AML-193 (cell line): ENCODE results near the gene STX8.
"Not testable (repeated sequence)": the region's sequence is repeated elsewhere in the genome, so short reads cannot be mapped to it uniquely, and the experiment has no call there.

ENCODE experiments used
- DNase-seq, 2 experiments: peaks; one replicate each; lab custom pipeline; 2025; lab: John Stamatoyannopoulos, UW

STX8 gene

GRCh38 chr17:9575381-9576101, at the start of gene STX8:
Gene STX8 (minus strand): TSS chr17:9575820. CDS start chr17:9575808, 12 bp downstream.
- DNase-seq = peak; percentile 55 to 56

- no peak for DNase-seq
Measured at GRCh38 chr17:9622961-9623360, 47.3 kb upstream of the STX8 start.

- no peak for DNase-seq
Measured at GRCh38 chr17:9615486-9615885, 39.9 kb upstream of the STX8 start.

GRCh38 chr17:9612006-9612405, 36.4 kb upstream of the STX8 start:
- DNase-seq = no peak

- DNase-seq = no peak
Measured at GRCh38 chr17:9611557-9611956, 35.9 kb upstream of the STX8 start.

GRCh38 chr17:9607058-9607457, 31.4 kb upstream of the STX8 start:
- DNase-seq = not testable (repeated sequence)

- no peak for DNase-seq
Measured at GRCh38 chr17:9606453-9606852, 30.8 kb upstream of the STX8 start.

- not testable (repeated sequence) for DNase-seq
Measured at GRCh38 chr17:9604583-9604982, 29.0 kb upstream of the STX8 start.

- DNase-seq = no peak
Measured at GRCh38 chr17:9598661-9599060, 23.0 kb upstream of the STX8 start.

GRCh38 chr17:9597638-9598037, 22.0 kb upstream of the STX8 start:
- not testable (repeated sequence) for DNase-seq

GRCh38 chr17:9594065-9594464, 18.4 kb upstream of the STX8 start:
- no peak for DNase-seq

GRCh38 chr17:9587969-9588656, 12.5 kb upstream of the STX8 start:
- DNase-seq = no peak

GRCh38 chr17:9577373-9577709, 1.7 kb upstream of the STX8 start:
- no peak for DNase-seq

GRCh38 chr17:9576521-9577372, 1.1 kb upstream of the STX8 start, which contains the start of gene CFAP52:
Gene CFAP52 (plus strand): TSS chr17:9576642. CDS start chr17:9576696, 54 bp downstream.
- peak; percentile 1 to 8 for DNase-seq

GRCh38 chr17:9571201-9571600, 4.4 kb downstream of the STX8 start:
- DNase-seq = no peak

GRCh38 chr17:9568957-9569588, 6.5 kb downstream of the STX8 start:
- no peak for DNase-seq

GRCh38 chr17:9568004-9568403, 7.6 kb downstream of the STX8 start:
- DNase-seq = no peak

GRCh38 chr17:9566739-9567138, 8.9 kb downstream of the STX8 start:
- not testable (repeated sequence) for DNase-seq

GRCh38 chr17:9566067-9566466, 9.6 kb downstream of the STX8 start:
- DNase-seq = no peak

- no peak for DNase-seq
Measured at GRCh38 chr17:9564104-9564503, 11.5 kb downstream of the STX8 start.

- DNase-seq = no peak
Measured at GRCh38 chr17:9557857-9558256, 17.8 kb downstream of the STX8 start.

GRCh38 chr17:9557161-9557755, 18.4 kb downstream of the STX8 start:
- no peak for DNase-seq
